K562 (cell line): ENCODE data around the gene KCTD8. TPM values are rescaled to one million over a fixed set of nuclear protein-coding genes. Genes with fewer than 3 reads are reported as not detected.

Source experiments
- ATAC-seq: fragments of 200-7000 bp; cut with Tn5 transposase; 3 replicates; pipeline ENCODE4 v1.9.1; 2020; ENCODE audit warnings: moderate library complexity
- BruUV-seq: library from RNA; stranded (reverse); fragments of 400-500 nt; replicated peaks from 2 replicates; lab custom pipeline; 2021; lab: Mats Ljungman, UMichigan
- CTCF ChIA-PET: fragments of 300-600 bp; formaldehyde crosslinking; extraction: SDS; loops from one replicate; lab custom pipeline; 2021; ENCODE audit warnings: low intra/inter-chr PET ratio; lab: Yijun Ruan, JAX
- POLR2A ChIA-PET: fragments of 300-600, 350-650 bp; sonication (Branson Sonifier 250); formaldehyde crosslinking; extraction: SDS; loops from one replicate; lab custom pipeline; 2021; ENCODE audit warnings: antibody characterized with exemption, inconsistent platforms; lab: Yijun Ruan, JAX
- DNase-seq, 4 experiments: peaks; one replicate each; pipeline versions ENCODE4 v3.0.0 to v3.0.0-alpha.2; 2011 to 2018; ENCODE audit warnings: low spot score in 3 of 4, mixed read lengths in 3 of 4; ENCODE audit errors: extremely low read depth in 1 of 4
- FAIRE-seq: peaks from 2 replicates; lab custom pipeline; 2011; peaks lifted over from hg19 to GRCh38; lab: Jason Lieb, UNC
- H2AFZ ChIP-seq: 2 replicates; pipeline ENCODE4 v1.6.0; 2011; ENCODE audit warnings: low read depth, low read length, control low read depth, inconsistent platforms
- H3K27ac ChIP-seq: fragments of 200-600 bp; 3 replicates; pipeline ENCODE4 v1.8.0; 2011; ENCODE audit warnings: low read depth, mild to moderate bottlenecking, control low read depth, inconsistent platforms, low read length, moderate library complexity, mixed read lengths; ENCODE audit errors: extremely low read depth
- H3K27me3 ChIP-seq, 2 experiments: fragments of 300-600 bp in 1 of 2; 2 replicates in 1 of 2; 3 replicates in 1 of 2; pipeline versions ENCODE4 v1.6.0 to v1.8.0; 2011; ENCODE audit warnings: inconsistent platforms in 2 of 2, low read length in 2 of 2, mild to moderate bottlenecking in 1 of 2, mixed read lengths in 1 of 2, moderate library complexity in 1 of 2; ENCODE audit not compliant: control insufficient read depth in 2 of 2, insufficient read depth in 2 of 2
- H3K36me3 ChIP-seq: fragments of 300-600 bp; 3 replicates; pipeline ENCODE4 v1.8.0; 2011; ENCODE audit warnings: mild to moderate bottlenecking, low read length, inconsistent platforms; ENCODE audit not compliant: control insufficient read depth, insufficient read depth
- H3K4me1 ChIP-seq, 2 experiments: fragments of 200-600 bp in 1 of 2; replicated peaks in 1 of 2; 2 replicates in 1 of 2; 3 replicates in 1 of 2; pipeline versions ENCODE4 v1.5.1 to v1.8.0; 2011; ENCODE audit warnings: inconsistent platforms in 2 of 2, low read length in 2 of 2, mild to moderate bottlenecking in 1 of 2, mixed read lengths in 1 of 2, moderate library complexity in 1 of 2; ENCODE audit not compliant: control insufficient read depth in 2 of 2, insufficient read depth in 2 of 2
- H3K4me2 ChIP-seq: 2 replicates; pipeline ENCODE4 v1.6.1; 2011; ENCODE audit warnings: low read length, control low read depth, inconsistent platforms, mixed read lengths; ENCODE audit not compliant: insufficient read depth
- H3K4me3 ChIP-seq: fragments of 200-600 bp; sonication (generic), shearing (Covaris generic); 2 replicates; pipeline ENCODE4 v1.5.1; 2016; ENCODE audit warnings: control low read depth, inconsistent platforms
- H3K79me2 ChIP-seq: fragments of 200-600 bp; 3 replicates; pipeline ENCODE4 v1.8.0; 2011; ENCODE audit warnings: low read length, inconsistent platforms; ENCODE audit not compliant: control insufficient read depth, insufficient read depth
- H3K9ac ChIP-seq, 2 experiments: 2 replicates each; pipeline versions ENCODE4 v1.6.0 to v1.6.1; 2011; ENCODE audit warnings: low read depth in 2 of 2, low read length in 2 of 2, control low read depth in 1 of 2, inconsistent platforms in 1 of 2, mild to moderate bottlenecking in 1 of 2, mixed read lengths in 1 of 2; ENCODE audit not compliant: insufficient read depth in 1 of 2
- H3K9me1 ChIP-seq: one replicate; pipeline ENCODE4 v1.6.0; 2011; ENCODE audit warnings: inconsistent platforms, mild to moderate bottlenecking, low read length, moderate library complexity; ENCODE audit not compliant: control insufficient read depth, insufficient read depth
- H3K9me3 ChIP-seq: replicated peaks from 2 replicates; pipeline ENCODE4 v1.5.1; 2011; ENCODE audit warnings: low read depth, low read length, inconsistent platforms; ENCODE audit not compliant: control insufficient read depth, insufficient read depth
- H4K20me1 ChIP-seq: replicated peaks from 2 replicates; pipeline ENCODE4 v1.6.1; 2011; ENCODE audit warnings: low read length, inconsistent platforms, mixed read lengths; ENCODE audit not compliant: control insufficient read depth, insufficient read depth
- PTBP1 ChIP-seq: fragments of 200-400 bp; formaldehyde crosslinking; IDR thresholded peaks from 2 replicates; pipeline ENCODE4 v1.6.1; 2017; ENCODE audit warnings: low read depth, low read length
- RBM17 ChIP-seq: fragments of 200-400 bp; formaldehyde crosslinking; IDR thresholded peaks from 2 replicates; pipeline ENCODE4 v1.6.1; 2017; ENCODE audit warnings: low read depth, mild to moderate bottlenecking, low read length, borderline replicate concordance
- SMAD1 ChIP-seq: fragments of 150-350 bp; IDR thresholded peaks from 2 replicates; pipeline ENCODE4 v1.6.1; 2014; ENCODE audit warnings: low read length, low read depth; ENCODE audit not compliant: partially characterized antibody
- ZKSCAN1 ChIP-seq: fragments of 150-350 bp; IDR thresholded peaks from 2 replicates; pipeline ENCODE4 v1.6.1; 2016; ENCODE audit warnings: low read depth, low read length
- ZNF175 ChIP-seq: fragments of 200-800 bp; sonication (Bioruptor generic); IDR thresholded peaks from 2 replicates; pipeline ENCODE4 v1.6.1; 2016; ENCODE audit warnings: low read depth, mild to moderate bottlenecking, missing genetic modification characterization, missing compliant biosample characterization
- ZNF324 ChIP-seq: fragments of 250-450 bp; sonication (Bioruptor Pico); IDR thresholded peaks from 2 replicates; pipeline ENCODE4 v1.4.0; 2020; ENCODE audit warnings: mild to moderate bottlenecking
- ZNF561 ChIP-seq: fragments of 450-650 bp; formaldehyde crosslinking; conservative IDR thresholded peaks from 2 replicates; pipeline ENCODE4 v1.4.0; 2020; ENCODE audit warnings: mild to moderate bottlenecking, moderate library complexity
- WGBS: fragments of 100-300 bp; shearing (Covaris generic); methylation state at CpG from one replicate; pipeline ENCODE4 v1.1.6; 2016; ENCODE audit warnings: low coverage, mixed read lengths; ENCODE audit not compliant: insufficient coverage; ENCODE audit errors: missing lambda C conversion rate; 5-methylcytosine and 5-hydroxymethylcytosine counted together
- in situ Hi-C: fragments of 300-500 bp; cut with MboI; formaldehyde crosslinking; loops from 4 replicates; pipeline ENCODE4 v1.15.0; 2018; ENCODE audit warnings: inconsistent platforms, mixed read lengths
- intact Hi-C: fragments of 100-400 bp; cut with micrococcal nuclease; formaldehyde crosslinking; loops from 2 replicates; pipeline ENCODE4 v1.14.2; 2022
- polyA plus RNA-seq, 8 experiments: library from polyadenylated mRNA; depleted of rRNA in 4 of 8; stranded (reverse) in 5 of 8; unstranded in 3 of 8; fragments of >200 nt; fragmentation: Nextera tagmentation in 2 of 8; fragmentation: Illumina TruSeq in 1 of 8; extraction: Ambion mirVana in 2 of 8; extraction: Trizol in 1 of 8; gene quantifications; 2 replicates each; pipeline versions ENCODE4 v1.2.1 to v1.2.3, GENCODE V29; 2011 to 2014; ENCODE audit warnings: inconsistent platforms in 1 of 8, missing spikeins in 1 of 8
- total RNA-seq, 7 experiments: library from RNA; depleted of rRNA in 6 of 7; stranded (reverse); fragments of >200 nt in 6 of 7; fragmentation: Illumina TruSeq in 2 of 7; extraction: Trizol in 2 of 7; gene quantifications; 2 replicates each; pipeline versions ENCODE4 v1.2.1 to v1.2.3, GENCODE V29; 2011 to 2021; ENCODE audit warnings: low replicate concordance in 1 of 7
- TF ChIP-seq, protein P1 (sequence below): sonication (generic); formaldehyde crosslinking; IDR thresholded peaks from 2 replicates; pipeline ENCODE4 v1.8.1; 2022; ENCODE audit warnings: missing genetic modification reagents
- TF ChIP-seq, protein P2 (sequence below): sonication (generic); formaldehyde crosslinking; IDR thresholded peaks from 2 replicates; pipeline ENCODE4 v1.8.1; 2023; ENCODE audit warnings: missing genetic modification reagents, mild to moderate bottlenecking, borderline replicate concordance
- TF ChIP-seq, protein P3 (sequence below): sonication (generic); formaldehyde crosslinking; IDR thresholded peaks from 2 replicates; pipeline ENCODE4 v1.5.0; 2020; ENCODE audit warnings: missing genetic modification reagents

The KCTD8 gene
- total and polyA plus RNA-seq, 9 of the 15 experiments (the other 6 are each of a cell fraction or from before 2014, with no cell fraction given), result not detected

DNA sequence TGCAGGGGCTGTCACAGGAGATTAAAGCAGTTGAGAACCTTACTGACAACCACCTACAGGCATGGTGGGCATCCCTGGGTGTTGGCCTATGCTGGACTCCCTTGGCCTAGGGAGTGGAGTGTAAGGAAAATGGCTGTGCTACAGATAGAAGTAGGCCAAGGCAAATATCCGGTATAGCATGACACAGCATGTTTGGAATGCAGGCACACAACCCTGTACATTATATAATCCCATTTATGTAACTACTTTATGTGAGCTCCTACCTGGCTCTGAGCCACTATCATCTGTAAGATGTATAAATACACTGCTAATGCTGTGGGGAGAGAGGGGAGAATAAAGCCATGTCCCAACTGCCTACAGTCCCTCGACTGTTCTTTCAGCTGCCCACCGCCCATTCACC, 38.7 kb upstream of the KCTD8 start:
- ATAC-seq (no peak), DNase-seq (no peak), FAIRE-seq (no peak)
- H3K9me3 ChIP-seq, result no peaks in the 10 kb centered on the region; the same call in 1 of the 2 replicates
- H3K36me3 ChIP-seq, result no peaks in the 10 kb centered on the region
- H4K20me1 ChIP-seq, result no peaks in the 10 kb centered on the region
- no peak for TF ChIP-seq ZNF175 (CRISPR knock-in tag)
- TF ChIP-seq, protein P1, sequence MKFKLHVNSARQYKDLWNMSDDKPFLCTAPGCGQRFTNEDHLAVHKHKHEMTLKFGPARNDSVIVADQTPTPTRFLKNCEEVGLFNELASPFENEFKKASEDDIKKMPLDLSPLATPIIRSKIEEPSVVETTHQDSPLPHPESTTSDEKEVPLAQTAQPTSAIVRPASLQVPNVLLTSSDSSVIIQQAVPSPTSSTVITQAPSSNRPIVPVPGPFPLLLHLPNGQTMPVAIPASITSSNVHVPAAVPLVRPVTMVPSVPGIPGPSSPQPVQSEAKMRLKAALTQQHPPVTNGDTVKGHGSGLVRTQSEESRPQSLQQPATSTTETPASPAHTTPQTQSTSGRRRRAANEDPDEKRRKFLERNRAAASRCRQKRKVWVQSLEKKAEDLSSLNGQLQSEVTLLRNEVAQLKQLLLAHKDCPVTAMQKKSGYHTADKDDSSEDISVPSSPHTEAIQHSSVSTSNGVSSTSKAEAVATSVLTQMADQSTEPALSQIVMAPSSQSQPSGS (CRISPR knock-in tag), result no peak
- TF ChIP-seq, protein P2, sequence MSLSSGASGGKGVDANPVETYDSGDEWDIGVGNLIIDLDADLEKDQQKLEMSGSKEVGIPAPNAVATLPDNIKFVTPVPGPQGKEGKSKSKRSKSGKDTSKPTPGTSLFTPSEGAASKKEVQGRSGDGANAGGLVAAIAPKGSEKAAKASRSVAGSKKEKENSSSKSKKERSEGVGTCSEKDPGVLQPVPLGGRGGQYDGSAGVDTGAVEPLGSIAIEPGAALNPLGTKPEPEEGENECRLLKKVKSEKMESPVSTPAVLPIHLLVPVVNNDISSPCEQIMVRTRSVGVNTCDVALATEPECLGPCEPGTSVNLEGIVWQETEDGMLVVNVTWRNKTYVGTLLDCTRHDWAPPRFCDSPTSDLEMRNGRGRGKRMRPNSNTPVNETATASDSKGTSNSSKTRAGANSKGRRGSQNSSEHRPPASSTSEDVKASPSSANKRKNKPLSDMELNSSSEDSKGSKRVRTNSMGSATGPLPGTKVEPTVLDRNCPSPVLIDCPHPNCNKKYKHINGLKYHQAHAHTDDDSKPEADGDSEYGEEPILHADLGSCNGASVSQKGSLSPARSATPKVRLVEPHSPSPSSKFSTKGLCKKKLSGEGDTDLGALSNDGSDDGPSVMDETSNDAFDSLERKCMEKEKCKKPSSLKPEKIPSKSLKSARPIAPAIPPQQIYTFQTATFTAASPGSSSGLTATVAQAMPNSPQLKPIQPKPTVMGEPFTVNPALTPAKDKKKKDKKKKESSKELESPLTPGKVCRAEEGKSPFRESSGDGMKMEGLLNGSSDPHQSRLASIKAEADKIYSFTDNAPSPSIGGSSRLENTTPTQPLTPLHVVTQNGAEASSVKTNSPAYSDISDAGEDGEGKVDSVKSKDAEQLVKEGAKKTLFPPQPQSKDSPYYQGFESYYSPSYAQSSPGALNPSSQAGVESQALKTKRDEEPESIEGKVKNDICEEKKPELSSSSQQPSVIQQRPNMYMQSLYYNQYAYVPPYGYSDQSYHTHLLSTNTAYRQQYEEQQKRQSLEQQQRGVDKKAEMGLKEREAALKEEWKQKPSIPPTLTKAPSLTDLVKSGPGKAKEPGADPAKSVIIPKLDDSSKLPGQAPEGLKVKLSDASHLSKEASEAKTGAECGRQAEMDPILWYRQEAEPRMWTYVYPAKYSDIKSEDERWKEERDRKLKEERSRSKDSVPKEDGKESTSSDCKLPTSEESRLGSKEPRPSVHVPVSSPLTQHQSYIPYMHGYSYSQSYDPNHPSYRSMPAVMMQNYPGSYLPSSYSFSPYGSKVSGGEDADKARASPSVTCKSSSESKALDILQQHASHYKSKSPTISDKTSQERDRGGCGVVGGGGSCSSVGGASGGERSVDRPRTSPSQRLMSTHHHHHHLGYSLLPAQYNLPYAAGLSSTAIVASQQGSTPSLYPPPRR (CRISPR knock-in tag), result no peak
- TF ChIP-seq ZNF561 (CRISPR knock-in tag), result no peak
- no peak for TF ChIP-seq ZNF324 (CRISPR knock-in tag)
- TF ChIP-seq, protein P3, sequence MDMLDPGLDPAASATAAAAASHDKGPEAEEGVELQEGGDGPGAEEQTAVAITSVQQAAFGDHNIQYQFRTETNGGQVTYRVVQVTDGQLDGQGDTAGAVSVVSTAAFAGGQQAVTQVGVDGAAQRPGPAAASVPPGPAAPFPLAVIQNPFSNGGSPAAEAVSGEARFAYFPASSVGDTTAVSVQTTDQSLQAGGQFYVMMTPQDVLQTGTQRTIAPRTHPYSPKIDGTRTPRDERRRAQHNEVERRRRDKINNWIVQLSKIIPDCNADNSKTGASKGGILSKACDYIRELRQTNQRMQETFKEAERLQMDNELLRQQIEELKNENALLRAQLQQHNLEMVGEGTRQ (CRISPR knock-in tag), result no peak
- TF ChIP-seq RBM17, result no peak
- TF ChIP-seq ZKSCAN1, result no peak
- no peak for TF ChIP-seq PTBP1
- no peak for TF ChIP-seq SMAD1
- no TSS peak for BruUV-seq
- H3K79me2 ChIP-seq, result no peaks in the 10 kb centered on the region
- in situ Hi-C loops (no loop called here), intact Hi-C loops (no loop called here)
- no peaks in the 10 kb centered on the region for H3K4me1 ChIP-seq
- POLR2A ChIA-PET, result no interaction called here
- no peak overlapping the region for H3K9ac ChIP-seq
- CTCF ChIA-PET, result no interaction called here
- H3K9me1 ChIP-seq, result no peaks in the 10 kb centered on the region
- no peak overlapping the region for H3K27ac ChIP-seq
- 2% methylated on average over 3 of the region's 3 CpGs for WGBS
- no peak overlapping the region for H2AFZ ChIP-seq
- H3K4me3 ChIP-seq, result no peak overlapping the region
- H3K27me3 ChIP-seq, result no peaks in the 10 kb centered on the region
- no peak overlapping the region for H3K4me2 ChIP-seq
